Loucy (cell line): ENCODE data around the gene NUTF2.

Source experiments
- H2AFZ ChIP-seq: fragments of 200-600 bp; sonication (generic); 2 replicates; pipeline ENCODE4 v1.6.0; 2016; ENCODE audit warnings: antibody characterized with exemption, mild to moderate bottlenecking, low read length, moderate library complexity
- H3F3A ChIP-seq: fragments of 200-600 bp; 2 replicates; pipeline ENCODE4 v1.6.0; 2016; ENCODE audit warnings: antibody characterized with exemption, low read depth, mild to moderate bottlenecking
- H3K27me3 ChIP-seq: fragments of 200-600 bp; sonication (generic); 2 replicates; pipeline ENCODE4 v1.6.1; 2014; ENCODE audit warnings: low read length, mild to moderate bottlenecking; ENCODE audit not compliant: insufficient read depth, poor library complexity, severe bottlenecking
- H3K36me3 ChIP-seq: fragments of 200-600 bp; sonication (generic); 2 replicates; pipeline ENCODE4 v1.6.1; 2016; ENCODE audit warnings: low read length; ENCODE audit not compliant: insufficient read depth
- H3K4me1 ChIP-seq: fragments of 200-600 bp; sonication (generic); 2 replicates; pipeline ENCODE4 v1.5.1; 2014; ENCODE audit warnings: low read length, mild to moderate bottlenecking; ENCODE audit not compliant: insufficient read depth, poor library complexity, severe bottlenecking
- H3K4me2 ChIP-seq: fragments of 200-600 bp; sonication (generic); 2 replicates; pipeline ENCODE4 v1.6.0; 2014; ENCODE audit warnings: antibody characterized with exemption, low read length, low read depth, mild to moderate bottlenecking; ENCODE audit not compliant: poor library complexity, severe bottlenecking
- H3K4me3 ChIP-seq: fragments of 200-600 bp; sonication (generic); 2 replicates; pipeline ENCODE4 v1.5.1; 2014; ENCODE audit warnings: low read length, mild to moderate bottlenecking, mixed read lengths; ENCODE audit not compliant: poor library complexity, severe bottlenecking
- H3K79me2 ChIP-seq: fragments of 200-600 bp; sonication (generic); 2 replicates; pipeline ENCODE4 v1.6.1; 2014; ENCODE audit warnings: low read length; ENCODE audit not compliant: insufficient read depth
- H3K9ac ChIP-seq: fragments of 200-600 bp; sonication (generic); 2 replicates; pipeline ENCODE4 v1.6.0; 2014; ENCODE audit warnings: mild to moderate bottlenecking, low read depth, low read length, moderate library complexity; ENCODE audit not compliant: poor library complexity, severe bottlenecking
- H3K9me2 ChIP-seq: fragments of 200-600 bp; sonication (generic); replicated peaks from 2 replicates; pipeline ENCODE4 v1.6.1; 2016; ENCODE audit warnings: low read depth, low read length, mixed read lengths
- H3K9me3 ChIP-seq: fragments of 200-600 bp; sonication (generic); 2 replicates; pipeline ENCODE4 v1.6.1; 2014; ENCODE audit warnings: mild to moderate bottlenecking, antibody characterized with exemption, low read length, low read depth; ENCODE audit not compliant: insufficient read depth
- H4K20me1 ChIP-seq: fragments of 200-600 bp; sonication (generic); 2 replicates; pipeline ENCODE4 v1.6.0; 2014; ENCODE audit warnings: antibody characterized with exemption, low read length, mild to moderate bottlenecking; ENCODE audit not compliant: insufficient read depth, poor library complexity, severe bottlenecking
- EZH2phosphoT487 ChIP-seq: fragments of 200-600 bp; IDR thresholded peaks from 2 replicates; pipeline ENCODE4 v1.6.1; 2018; ENCODE audit warnings: antibody characterized with exemption, mild to moderate bottlenecking, moderate library complexity, borderline replicate concordance
- TF ChIP-seq, protein P1 (sequence below): fragments of 200-600 bp; sonication (generic); conservative IDR thresholded peaks from 2 replicates; pipeline ENCODE4 v1.5.1; 2014; ENCODE audit warnings: mild to moderate bottlenecking, antibody characterized with exemption, low read length

Gene NUTF2

DNA sequence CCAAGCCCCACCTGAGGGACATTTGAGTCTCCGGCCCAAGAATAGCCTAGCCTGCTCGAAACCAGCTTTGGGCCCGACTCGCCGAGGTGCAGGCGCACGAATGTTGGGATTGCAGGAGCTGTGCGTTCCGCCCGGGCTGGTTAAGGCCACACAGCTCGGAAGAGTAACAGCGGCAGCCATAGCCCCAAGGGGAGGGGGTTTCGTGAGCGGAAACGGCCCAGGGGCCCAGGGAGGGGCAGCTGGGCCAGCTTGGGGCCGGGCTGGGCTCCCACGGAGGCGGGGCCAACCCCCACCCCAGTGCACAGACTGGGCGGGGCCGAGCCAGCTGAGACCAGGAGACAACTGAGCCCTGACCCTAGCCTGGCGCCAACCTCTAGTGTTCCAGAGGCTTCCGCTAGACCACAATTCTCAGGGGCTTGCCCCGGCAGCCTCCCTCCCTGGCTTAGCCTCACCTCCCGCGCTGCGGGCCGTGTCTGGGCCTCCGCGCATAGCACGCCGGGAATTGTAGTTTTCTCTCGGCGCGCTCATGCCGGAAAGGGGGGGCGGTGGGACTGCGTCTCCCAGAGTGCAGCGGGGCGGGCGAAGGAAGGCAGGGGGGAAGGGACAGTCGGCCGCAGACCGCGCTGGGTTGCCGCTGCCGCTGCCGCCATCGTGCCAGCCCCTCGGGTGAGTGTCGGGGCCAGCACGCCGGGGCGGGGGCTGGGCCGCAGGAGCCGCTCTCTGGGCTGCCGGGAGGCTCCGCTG lies at the start of gene NUTF2:
Gene NUTF2 (plus strand): TSS at position 614 of the 744 bp plus-strand sequence. CDS start 18,198 bp downstream, outside the sequence.
- H3K9me3 ChIP-seq = no peaks in the 10 kb centered on the region
- H3K4me3 ChIP-seq = peak within 1 kb of the TSS; percentile 84
- no peaks in the 10 kb centered on the region for H3F3A ChIP-seq
- H3K27me3 ChIP-seq = peaks cover 4% of the 10 kb centered on the region
- no peaks in the 10 kb centered on the region for H3K9me2 ChIP-seq
- peak within 1 kb of the TSS; percentile 62 for H2AFZ ChIP-seq
- no peak for TF ChIP-seq EZH2phosphoT487
- TF ChIP-seq, protein P1, sequence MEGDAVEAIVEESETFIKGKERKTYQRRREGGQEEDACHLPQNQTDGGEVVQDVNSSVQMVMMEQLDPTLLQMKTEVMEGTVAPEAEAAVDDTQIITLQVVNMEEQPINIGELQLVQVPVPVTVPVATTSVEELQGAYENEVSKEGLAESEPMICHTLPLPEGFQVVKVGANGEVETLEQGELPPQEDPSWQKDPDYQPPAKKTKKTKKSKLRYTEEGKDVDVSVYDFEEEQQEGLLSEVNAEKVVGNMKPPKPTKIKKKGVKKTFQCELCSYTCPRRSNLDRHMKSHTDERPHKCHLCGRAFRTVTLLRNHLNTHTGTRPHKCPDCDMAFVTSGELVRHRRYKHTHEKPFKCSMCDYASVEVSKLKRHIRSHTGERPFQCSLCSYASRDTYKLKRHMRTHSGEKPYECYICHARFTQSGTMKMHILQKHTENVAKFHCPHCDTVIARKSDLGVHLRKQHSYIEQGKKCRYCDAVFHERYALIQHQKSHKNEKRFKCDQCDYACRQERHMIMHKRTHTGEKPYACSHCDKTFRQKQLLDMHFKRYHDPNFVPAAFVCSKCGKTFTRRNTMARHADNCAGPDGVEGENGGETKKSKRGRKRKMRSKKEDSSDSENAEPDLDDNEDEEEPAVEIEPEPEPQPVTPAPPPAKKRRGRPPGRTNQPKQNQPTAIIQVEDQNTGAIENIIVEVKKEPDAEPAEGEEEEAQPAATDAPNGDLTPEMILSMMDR = no peak
- peaks cover 81% of the 10 kb centered on the region for H3K79me2 ChIP-seq
- peaks cover 43% of the 10 kb centered on the region for H3K4me1 ChIP-seq
- H3K36me3 ChIP-seq = no peaks in the 10 kb centered on the region
- H3K9ac ChIP-seq = peak within 1 kb of the TSS; percentile 87
- H3K4me2 ChIP-seq = peak within 1 kb of the TSS; percentile 96
- H4K20me1 ChIP-seq = peaks cover 32% of the 10 kb centered on the region

DNA sequence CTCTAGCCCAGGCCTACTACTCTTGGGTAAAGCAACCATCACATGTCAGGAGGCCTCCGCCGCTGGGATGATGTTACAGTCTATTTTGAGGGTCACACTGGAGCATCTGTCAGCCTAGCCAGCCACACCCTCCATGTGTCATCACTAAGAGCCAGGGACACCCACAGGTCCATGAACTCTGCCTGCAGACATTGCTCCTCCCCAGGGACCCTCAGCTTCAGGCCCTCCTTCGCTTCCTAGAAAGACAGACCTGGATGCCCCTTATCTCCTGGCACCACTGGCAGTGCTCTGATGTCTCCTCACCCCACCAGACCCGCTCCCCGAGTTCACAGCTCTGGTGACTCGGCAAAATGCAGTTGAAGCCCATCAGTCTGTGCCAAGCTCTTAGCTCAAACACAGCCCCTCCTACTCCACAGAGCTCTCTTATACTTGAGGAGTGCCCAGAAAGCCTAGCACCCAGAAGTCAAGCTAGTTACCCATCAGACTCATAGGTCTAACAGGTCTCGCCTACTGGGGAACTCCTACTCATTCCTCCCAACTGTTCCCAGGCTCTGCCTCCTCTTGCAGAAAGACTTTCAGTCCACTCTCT lies 46.3 kb upstream of the NUTF2 start:
- Histone ChIP-seq H3F3A (no peaks in the 10 kb centered on the region), H3K36me3 (peaks cover 7% of the 10 kb centered on the region; the same call in 1 of the 2 replicates), H3K9me3 (no peaks in the 10 kb centered on the region), H3K4me3 (peak overlapping the region; percentile 57), H4K20me1 (peaks cover 41% of the 10 kb centered on the region), H2AFZ (no peak overlapping the region), H3K4me1 (peaks cover 52% of the 10 kb centered on the region), H3K9ac (peak overlapping the region; percentile 27), H3K4me2 (peak overlapping the region; percentile 71), H3K79me2 (peaks cover 87% of the 10 kb centered on the region), H3K27me3 (no peaks in the 10 kb centered on the region), H3K9me2 (no peaks in the 10 kb centered on the region)
- TF ChIP-seq, protein P1 = no peak
- no peak for TF ChIP-seq EZH2phosphoT487

DNA sequence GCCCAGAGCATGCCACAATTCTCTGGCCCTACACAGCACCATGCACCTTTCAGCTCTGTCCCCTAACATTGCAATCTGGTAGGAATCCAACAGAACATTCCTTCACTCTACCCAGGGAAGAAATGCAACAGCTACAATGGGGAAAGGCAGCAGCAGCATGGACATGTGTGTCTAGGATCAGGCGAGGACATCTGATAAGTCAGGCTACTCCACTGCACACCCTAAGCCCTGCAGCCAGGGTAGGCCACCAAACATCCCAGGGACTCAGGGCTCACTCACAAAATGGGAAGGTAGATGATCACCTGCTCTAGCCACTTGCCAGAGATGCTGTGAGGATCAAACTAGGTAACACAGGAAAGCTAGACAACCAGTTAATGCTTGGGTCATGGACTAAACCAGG lies 45.5 kb upstream of the NUTF2 start:
- H3K9ac ChIP-seq = peak overlapping the region; percentile 27
- peaks cover 54% of the 10 kb centered on the region for H3K4me1 ChIP-seq
- peak overlapping the region; percentile 57 for H3K4me3 ChIP-seq
- H4K20me1 ChIP-seq = peaks cover 46% of the 10 kb centered on the region
- H2AFZ ChIP-seq = no peak overlapping the region
- H3F3A ChIP-seq = no peaks in the 10 kb centered on the region
- no peaks in the 10 kb centered on the region for H3K27me3 ChIP-seq
- H3K36me3 ChIP-seq = peaks cover 7% of the 10 kb centered on the region; the same call in 1 of the 2 replicates
- peaks cover 91% of the 10 kb centered on the region for H3K79me2 ChIP-seq
- H3K9me3 ChIP-seq = no peaks in the 10 kb centered on the region
- TF ChIP-seq, protein P1 = no peak
- no peak for TF ChIP-seq EZH2phosphoT487
- H3K9me2 ChIP-seq = no peaks in the 10 kb centered on the region
- peak overlapping the region; percentile 71 for H3K4me2 ChIP-seq
